HG03097 (cell line): ENCODE data around the gene MED19.
A peak's percentile ranks its signal among the peaks of the same experiment; 100 is the strongest.
"Not testable (repeated sequence)": the region's sequence is repeated elsewhere in the genome, so short reads cannot be mapped to it uniquely, and the experiment has no call there.

Source experiments
- ATAC-seq: cut with Tn5 transposase; IDR thresholded peaks from one replicate; pipeline ENCODE4 v1.9.1; 2021; ENCODE audit not compliant: unreplicated experiment, low FRiP score

Gene MED19

DNA sequence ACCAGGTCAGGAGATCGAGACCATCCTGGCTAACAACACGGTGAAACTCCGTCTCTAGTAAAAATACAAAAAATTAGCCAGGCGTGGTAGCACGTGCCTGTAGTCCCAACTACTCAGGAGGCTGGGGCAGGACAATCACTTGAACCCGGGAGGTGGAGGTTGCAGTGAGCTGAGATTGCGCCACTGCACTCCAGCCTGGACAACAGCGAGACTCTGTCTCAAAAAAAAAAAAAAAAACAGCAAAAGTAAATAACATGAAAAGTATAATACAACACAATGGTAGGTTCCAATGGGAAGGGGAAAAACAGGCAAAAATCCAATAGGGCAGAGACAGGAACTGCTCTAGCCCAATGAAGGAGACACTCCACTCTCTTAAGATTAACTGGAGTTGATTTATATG is 6.6 kb downstream of the MED19 start:
- not testable (repeated sequence) for ATAC-seq

DNA sequence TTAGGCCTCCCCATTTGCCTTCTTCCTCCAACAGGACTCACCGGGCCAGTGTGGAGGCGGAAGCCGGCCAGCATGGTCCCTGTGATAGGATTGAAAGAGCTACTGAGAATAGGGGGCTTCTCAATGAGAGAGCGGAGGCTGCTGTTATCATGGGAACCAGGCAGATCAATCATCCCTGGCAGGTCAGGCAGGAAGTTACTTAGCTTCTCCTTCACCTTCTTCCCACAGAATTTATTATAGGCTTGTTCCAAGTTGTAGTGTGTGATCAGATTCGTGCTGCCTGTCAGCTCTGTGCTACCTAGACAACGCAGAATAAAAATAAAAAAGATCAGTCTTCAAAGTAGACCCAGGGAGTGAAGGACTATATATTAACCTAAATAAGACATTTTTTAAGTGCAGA is 7.1 kb downstream of the MED19 start:
- ATAC-seq, result no peak

DNA sequence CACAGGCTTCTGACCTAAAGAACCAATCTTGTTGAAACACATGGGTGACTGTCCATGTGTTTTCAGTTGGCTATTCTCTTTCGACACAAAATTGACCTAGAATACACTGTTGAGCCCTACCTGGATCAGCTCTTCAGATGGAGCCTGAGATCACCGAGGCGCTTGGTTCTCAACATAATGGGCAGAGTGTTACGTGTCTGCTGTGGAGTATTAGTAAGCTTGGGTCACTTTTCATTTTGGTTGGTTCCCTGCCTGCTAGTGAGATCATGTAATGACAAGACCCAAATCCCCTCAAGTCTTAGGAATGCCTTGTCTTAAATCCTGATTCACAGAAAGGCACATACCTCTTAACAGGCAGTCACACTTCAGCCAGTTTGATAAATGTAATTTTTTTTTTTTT is 8.7 kb downstream of the MED19 start:
- no peak for ATAC-seq

DNA sequence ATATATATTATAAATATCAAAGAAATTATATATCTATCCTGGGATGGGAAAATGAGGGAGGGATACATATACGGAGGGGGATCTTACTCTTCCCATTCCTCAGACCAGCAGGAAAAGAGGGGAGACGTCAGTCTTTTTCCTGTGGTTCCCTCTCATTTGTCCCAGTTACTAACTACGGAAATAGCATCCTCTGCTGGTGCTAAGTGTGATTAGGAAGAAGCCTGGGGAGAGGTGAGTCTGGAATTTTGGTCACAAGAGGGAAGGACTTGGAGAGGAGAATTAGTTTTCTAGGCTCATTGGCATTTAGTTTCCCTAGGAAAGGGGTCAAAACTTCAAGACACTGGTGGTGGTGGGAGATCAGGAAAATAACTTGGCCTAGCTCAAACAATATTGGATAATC is 11.6 kb downstream of the MED19 start:
- ATAC-seq, result no peak

DNA sequence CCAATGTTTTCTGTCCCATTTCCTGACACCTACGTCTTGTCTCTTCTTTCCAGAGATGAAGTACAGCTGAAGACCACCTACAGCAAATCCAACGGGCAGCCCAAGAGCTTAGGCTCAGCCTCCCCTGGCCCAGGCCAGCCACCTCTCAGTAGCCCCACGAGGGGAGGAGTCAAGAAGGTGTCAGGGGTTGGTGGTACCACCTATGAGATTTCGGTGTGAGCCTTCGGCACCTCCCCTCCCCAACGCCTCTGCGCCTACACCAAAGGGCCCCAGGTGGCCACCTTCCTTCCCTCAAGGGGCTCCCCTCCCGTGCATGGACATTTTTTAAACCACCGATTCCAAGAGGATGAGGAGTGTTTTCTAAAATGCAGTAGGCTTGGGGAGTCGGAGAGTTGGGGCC is 12.2 kb downstream of the MED19 start:
- ATAC-seq, result no peak

DNA sequence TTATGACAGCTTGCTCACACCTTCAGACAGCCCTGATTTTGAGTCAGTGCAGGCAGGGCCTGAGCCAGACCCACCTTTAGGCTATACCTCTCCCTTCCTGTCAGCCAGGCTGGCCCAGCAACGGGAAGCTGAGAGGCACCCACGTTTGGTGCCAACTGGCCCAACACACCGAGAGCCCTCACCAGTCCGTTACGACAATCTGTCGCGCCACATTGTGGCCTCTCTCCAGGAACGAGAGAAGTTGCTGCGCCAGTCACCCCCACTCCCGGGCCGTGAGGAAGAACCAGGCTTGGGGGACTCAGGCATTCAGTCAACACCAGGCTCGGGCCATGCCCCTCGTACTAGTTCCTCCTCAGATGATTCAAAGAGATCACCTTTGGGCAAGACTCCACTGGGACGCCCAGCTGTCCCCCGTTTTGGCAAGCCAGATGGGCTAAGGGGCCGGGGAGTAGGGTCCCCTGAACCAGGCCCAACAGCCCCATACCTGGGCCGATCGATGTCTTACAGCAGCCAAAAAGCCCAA is 13.1 kb downstream of the MED19 start:
- no peak for ATAC-seq

DNA sequence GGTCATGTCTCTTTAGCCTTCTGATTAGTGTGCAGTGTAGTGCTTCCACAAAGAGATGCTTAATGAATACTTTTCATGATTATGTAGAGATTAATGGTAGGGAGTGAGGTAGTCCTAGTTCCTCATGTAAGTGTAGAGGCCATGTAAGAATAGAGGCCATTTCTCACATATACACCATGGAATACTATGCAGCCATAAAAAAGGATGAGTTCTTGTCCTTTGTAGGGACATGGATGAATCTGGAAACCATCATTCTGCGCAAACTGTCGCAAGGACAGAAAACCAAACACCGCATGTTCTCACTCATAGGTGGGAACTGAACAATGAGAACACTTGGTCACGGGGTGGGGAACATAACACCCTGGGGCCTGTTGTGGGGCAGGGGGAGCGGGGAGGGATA is 21.5 kb downstream of the MED19 start:
- not testable (repeated sequence) for ATAC-seq

DNA sequence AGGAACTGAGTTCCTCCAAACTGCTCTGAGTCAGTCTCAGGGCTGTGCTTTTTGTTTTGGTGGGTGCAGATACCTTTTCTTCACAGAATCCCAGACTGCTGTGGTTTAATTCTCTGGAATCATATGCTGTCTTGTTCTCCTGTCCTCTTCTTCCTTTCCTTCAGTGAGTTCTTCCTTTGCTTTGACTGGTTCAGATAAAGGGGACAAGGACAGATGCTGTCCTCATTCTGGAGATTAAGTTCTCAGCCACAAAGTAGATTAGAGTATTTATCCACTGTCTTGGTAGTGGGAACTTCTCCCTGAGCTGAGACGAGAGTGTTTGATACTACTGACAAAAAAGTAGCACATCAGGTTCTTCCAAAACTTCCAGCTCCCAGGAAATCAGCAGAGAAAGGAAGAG is 30.8 kb downstream of the MED19 start:
- ATAC-seq, result no peak

DNA sequence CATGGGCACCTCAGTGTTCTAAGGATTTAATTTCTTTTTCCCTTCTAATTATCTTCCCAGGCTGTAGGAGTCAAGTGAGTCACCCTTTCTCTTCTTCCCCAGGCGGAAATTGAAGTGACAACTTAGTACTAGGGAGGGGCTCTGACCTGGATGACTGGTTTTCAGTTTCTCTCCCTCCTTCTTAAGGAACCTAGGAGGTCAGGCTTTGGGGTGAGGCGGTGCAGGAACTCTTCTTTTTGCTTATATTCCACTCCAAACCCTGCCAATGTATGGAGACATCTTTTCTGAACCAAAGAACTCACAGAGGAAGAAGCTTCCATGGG is 31.5 kb downstream of the MED19 start:
- ATAC-seq, result no peak

- no peak for ATAC-seq
These were observed 32.6 kb downstream of the MED19 start for GRCh38 chr11:57679396-57679795.

GRCh38 chr11:57675176-57675941 is 36.7 kb downstream of the MED19 start:
- no peak for ATAC-seq

DNA sequence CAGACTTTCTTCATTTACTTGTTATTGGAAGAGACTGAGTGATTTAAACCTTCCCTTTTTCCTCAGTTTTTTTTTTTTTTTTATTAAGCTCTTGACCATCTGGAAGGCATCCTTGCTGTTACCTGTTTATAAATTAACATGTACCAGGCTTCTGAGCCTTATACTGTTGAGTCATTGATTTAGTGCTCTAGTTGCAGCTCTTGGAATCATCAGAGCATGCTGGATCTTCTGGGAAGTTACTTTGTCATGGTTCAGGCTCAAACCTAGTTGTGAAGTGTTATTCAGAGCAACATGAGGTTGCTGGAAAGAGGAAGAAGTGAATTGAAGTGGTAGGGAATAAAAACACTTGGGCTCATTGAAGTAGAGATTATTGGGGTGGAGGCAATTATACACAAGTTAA is 37.8 kb downstream of the MED19 start:
- no peak for ATAC-seq

DNA sequence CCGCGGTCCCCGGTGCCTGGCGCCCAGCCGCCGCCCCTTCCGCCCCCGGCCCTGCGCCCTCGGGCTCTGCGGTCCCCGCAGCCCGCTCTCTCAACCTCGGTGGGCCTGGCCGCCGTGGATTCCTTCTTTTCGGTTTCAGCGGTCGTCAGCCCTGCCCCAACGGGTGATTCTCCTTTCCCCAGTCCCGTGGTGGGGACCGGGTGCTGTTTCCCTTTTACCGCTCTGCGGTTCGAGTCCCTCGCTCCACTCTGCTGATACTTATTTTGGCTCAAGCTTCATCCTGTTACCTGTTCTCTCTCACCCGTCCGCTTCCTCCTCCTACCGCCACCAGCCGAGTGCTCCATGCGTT is 43.6 kb downstream of the MED19 start:
- peak; percentile 3 for ATAC-seq

DNA sequence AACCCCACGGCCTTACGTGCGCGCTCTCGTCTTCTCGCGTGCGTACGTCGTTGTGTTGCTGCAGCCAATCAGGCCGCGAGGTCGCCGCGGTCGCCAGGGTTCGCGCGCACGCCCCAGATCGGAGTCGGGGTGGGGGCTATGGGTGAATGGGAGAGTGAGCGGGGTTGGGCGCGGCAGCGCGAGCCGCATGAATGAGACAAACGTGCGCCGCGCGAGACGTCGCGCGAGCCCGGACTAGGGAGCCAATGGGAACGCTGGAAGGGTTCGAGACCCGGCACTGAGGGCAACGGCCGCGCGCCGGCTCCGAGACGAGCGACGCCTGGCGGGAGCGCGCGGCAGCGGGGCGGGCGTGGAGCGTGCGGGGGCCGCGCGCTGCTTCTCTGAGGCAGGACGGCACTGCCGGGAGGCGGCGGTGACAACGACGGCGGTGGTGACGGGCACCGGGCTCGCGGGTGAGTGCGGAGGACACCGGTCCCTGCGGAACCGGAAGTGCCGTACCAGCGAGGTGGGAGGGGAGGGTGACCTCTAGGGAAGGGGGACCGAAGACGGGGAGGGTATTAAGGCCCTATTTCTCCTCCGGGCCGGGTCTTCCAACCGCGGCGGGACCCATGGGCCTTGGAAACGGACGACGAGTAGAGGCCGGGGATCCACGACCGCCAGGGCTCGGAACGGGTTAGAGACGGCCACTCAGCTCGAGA is 44.1 kb downstream of the MED19 start, which contains the start of gene ZDHHC5:
TSS of gene ZDHHC5 (plus strand) at position 379 of the 698 bp plus-strand sequence. CDS start 4,977 bp downstream, outside the sequence.
- peak; percentile 85 for ATAC-seq

- peak; percentile 69 for ATAC-seq
These were observed 44.8 kb downstream of the MED19 start for GRCh38 chr11:57667117-57667735.

GRCh38 chr11:57663975-57664374 is 48.0 kb downstream of the MED19 start:
- no peak for ATAC-seq

DNA sequence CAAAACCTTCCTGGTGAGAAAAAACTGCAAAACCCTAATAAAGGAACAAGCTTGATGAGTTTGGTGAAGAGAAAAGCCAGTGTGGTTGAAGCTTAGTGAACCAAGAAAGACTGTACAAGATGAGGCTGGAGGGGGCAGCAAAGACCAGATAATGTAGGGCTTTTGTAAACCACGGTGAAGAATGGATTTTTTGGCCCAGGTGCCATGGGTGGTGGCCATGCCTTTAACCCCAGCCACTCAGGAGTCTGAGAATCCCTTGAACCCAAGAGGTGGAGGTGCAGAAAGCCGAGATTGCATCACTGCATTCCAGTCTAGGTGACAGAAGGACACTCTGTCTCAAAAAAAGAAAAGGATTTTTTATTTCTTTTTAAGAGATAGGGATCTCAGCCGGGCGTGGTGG is 49.1 kb downstream of the MED19 start:
- ATAC-seq, result no peak

DNA sequence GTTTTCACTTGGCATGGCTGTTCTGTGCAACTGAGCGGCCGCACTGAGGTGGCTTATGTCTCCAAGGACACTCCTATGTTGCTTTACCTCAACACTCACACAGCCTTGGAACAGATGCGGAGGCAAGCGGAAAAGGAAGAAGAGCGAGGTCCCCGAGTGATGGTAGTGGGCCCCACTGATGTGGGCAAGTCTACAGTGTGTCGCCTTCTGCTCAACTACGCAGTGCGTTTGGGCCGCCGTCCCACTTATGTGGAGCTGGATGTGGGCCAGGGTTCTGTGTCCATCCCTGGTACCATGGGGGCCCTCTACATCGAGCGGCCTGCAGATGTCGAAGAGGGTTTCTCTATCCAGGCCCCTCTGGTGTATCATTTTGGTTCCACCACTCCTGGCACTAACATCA is 52.3 kb downstream of the MED19 start:
- ATAC-seq, result no peak

DNA sequence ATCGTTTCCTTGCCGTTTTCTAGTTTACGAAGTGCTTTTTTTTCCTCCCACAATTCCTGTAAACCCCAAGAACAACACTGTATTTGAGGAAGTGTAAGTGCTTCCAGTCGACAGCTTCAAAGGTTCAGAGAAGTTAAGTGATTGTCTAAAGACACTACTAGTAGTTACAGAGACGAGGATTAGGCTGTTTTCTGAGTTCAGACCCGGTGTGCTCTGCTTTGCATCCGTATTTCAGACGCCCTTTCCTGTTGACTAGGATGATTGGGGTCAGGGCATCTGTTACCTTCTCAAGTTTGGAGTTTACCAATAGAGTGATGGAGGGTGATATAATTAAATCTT is 54.0 kb downstream of the MED19 start:
- no peak for ATAC-seq

GRCh38 chr11:57657194-57658022 is 54.6 kb downstream of the MED19 start, which contains the start of gene CLP1:
Gene CLP1, plus strand, starts transcription at chr11:57657762. Its CDS starts 1,715 bp downstream, at chr11:57659477.
- peak; percentile 99 for ATAC-seq

DNA sequence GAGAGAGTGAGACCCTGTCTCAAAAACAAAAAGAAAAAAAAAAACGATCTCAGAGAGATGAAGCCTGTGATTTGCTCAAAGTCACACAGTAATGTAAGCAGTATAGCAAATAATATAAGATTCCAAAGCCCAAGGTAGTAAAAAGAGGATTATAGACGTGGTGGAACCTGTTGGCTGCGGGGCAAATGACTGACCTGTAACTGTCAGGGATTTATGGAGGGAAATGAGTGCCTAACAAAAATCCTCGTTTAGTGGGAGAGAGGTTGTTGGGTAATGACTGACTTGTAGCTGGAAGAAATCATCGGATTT is 55.2 kb downstream of the MED19 start:
- ATAC-seq, result no peak
